ENCODE results near the gene SERPINB12.

Gene SERPINB12

DNA sequence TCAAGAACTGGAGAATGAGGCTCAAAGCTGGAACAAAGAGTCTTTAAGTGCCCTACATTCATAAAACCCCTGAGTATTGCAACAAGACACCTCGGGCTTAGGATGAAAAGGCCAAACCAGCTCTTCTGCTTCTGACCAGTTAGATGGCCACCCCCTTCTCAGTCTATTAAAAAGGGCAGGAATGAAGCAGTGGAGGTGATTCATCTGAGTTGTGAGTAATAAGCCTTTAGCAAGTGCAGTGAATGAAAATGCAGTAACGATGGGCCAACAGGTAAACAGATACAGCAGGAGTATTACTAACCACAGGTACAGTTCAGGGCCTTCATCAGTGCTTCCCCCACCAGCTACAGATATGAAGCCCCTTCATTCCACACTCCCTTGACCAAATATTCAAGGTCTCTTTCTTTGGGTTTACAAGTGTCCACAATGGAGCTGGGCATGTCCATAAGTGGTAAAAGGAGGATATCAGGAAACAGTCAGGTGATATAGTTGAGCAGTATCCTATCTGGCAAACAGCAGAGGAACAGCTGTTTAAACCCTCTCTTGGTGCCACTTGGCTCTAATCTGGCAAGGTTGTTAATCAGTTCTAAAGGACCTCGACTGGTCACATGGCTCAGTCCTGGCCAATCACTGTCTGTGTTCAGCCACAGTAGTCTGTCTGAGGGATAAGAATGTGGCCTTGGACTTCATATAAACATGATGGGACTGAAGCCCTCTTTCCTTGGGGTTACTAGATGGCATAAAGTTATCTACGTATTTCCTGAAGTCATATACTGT, 62.8 kb downstream of the SERPINB12 start:
- DNase-seq = no peak

DNA sequence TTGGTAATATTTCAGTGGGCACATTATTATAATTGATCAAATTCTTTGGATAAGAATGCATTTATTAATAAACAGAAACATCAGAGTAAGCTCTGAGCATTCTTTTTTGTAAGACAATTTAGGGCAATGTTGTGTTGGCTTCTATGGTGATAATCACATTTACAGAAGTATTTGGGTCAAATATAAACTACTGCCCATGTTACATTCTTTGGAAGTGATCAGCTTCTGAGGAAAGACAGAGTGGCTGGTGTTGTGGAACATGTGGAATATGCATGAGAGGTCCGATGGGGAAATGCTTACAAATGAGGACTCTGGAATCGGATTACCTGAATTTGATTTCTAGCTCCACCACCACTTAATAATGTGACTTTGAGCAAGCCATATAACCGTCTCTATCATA, 64.4 kb downstream of the SERPINB12 start:
- DNase-seq = no peak

DNA sequence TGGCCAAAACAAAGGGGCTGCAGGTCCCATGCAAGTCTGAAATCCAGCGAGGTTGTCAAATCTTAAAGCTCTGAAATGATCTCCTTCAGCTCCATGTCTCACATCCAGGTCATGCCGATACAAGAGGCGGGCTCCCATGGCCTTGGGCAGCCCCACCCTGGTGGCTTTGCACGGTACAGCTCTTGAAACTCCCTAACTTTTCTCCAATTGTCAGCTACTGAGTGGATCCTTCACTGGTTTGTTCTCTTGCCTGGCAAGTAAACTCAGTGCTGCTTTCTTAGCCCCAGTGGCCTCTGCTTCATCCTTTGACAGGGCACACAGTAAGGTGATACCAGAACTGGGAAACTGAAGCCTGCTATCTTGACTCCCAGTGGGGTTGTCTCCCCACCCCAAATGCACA, 71.3 kb downstream of the SERPINB12 start:
- no peak for DNase-seq

DNA sequence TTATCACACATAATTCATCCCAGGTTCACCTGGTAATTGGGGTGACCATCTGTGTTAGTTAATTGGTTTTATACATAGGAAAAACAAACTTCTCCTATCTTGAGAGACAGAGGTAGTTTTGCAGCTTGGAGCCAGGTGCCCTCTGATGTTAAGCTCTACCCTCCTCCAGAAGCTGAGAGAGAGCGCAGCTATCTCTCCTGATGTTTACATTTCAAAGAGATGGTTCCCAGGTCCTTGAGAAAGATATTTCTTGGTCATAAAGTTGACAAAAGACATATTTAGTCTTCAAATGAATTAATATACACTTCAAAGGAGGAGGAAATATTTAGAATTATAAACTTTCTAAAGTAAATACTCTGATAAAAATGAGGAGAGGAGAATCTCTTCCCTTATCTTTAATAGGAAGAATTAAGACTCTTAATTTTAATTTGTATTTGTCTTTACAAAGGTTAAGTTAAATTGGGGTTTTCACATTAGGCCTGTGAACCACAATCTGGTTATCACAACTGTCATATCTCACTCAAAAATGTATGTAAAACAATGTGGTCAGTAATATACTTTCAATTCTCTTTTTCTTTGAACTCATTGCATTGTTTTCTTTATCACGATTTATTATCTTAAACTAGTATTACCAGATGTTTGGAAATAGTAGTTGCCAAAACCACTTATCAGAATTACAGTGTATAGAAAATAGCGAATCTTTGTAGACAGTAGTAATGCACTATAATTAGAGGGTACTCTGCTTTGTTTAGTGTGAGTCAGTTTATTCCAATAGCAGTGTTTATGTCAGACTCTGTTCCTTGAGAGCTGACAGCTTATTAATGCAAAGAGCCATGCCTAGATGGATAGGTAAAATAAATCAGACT, 75.1 kb downstream of the SERPINB12 start:
- no peak for DNase-seq

DNA sequence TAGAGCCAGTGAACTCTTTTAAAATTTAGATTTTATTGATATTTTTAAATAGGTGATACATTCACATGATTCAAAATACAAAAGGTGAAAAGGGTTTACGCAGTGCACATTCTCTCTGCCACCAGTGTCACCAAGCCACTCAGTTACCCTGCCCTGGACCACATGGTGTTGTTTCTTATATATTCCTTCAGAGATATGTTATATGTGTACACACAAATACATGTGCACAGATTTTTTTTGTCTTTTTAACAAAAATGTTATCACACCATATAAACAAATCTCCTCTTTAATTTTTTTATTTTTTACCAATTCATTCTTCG, 75.7 kb downstream of the SERPINB12 start:
- no peak for DNase-seq
